IMR-90 (cell line): ENCODE data around the gene PCNX2. TPM values are rescaled to one million over a fixed set of nuclear protein-coding genes. Genes with fewer than 3 reads are reported as not detected.

Experiments used
- ATAC-seq: fragments of 200-7000 bp; cut with Tn5 transposase; 2 replicates; pipeline ENCODE4 v1.9.1; 2020; ENCODE audit warnings: low read depth, mild to moderate bottlenecking, moderate library complexity
- BruUV-seq: library from RNA; stranded (reverse); fragments of 400-500 nt; replicated peaks from 2 replicates; lab custom pipeline; 2021; lab: Mats Ljungman, UMichigan
- CTCF ChIA-PET: fragments of 300-600 bp; formaldehyde crosslinking; extraction: SDS; loops from one replicate; lab custom pipeline; 2021; ENCODE audit warnings: antibody characterized with exemption; lab: Yijun Ruan, JAX
- POLR2A ChIA-PET: fragments of 300-600 bp; sonication (Branson Sonifier 250); formaldehyde crosslinking; loops from one replicate; lab custom pipeline; 2022; ENCODE audit warnings: antibody characterized with exemption; ENCODE audit not compliant: unreplicated experiment; lab: Charles Lee
- DNase-seq: peaks from one replicate; pipeline ENCODE4 v3.0.0; 2013
- H2AFZ ChIP-seq: replicated peaks from 2 replicates; pipeline ENCODE3; 2013; ENCODE audit warnings: low read length, mild to moderate bottlenecking; ENCODE audit not compliant: poor library complexity
- H2AK5ac ChIP-seq: 2 replicates; pipeline ENCODE4 v1.6.1; 2013; ENCODE audit warnings: low read depth, low read length, inconsistent platforms
- H2AK9ac ChIP-seq: replicated peaks from 2 replicates; pipeline ENCODE3; 2013; ENCODE audit warnings: mild to moderate bottlenecking, low read depth, low read length, moderate library complexity; ENCODE audit not compliant: poor library complexity
- H2BK120ac ChIP-seq: 2 replicates; pipeline ENCODE4 v1.6.1; 2013; ENCODE audit warnings: low read depth, low read length, inconsistent platforms
- H2BK15ac ChIP-seq: 3 replicates; pipeline ENCODE4 v1.6.1; 2013; ENCODE audit warnings: low read depth, low read length, inconsistent platforms
- H2BK20ac ChIP-seq: 2 replicates; pipeline ENCODE4 v1.6.1; 2013; ENCODE audit warnings: low read depth, mild to moderate bottlenecking, inconsistent platforms, low read length, moderate library complexity
- H2BK5ac ChIP-seq: 2 replicates; pipeline ENCODE4 v1.6.1; 2013; ENCODE audit warnings: mild to moderate bottlenecking, low read depth, low read length, inconsistent platforms; ENCODE audit not compliant: poor library complexity, severe bottlenecking
- H3K14ac ChIP-seq: replicated peaks from 2 replicates; pipeline ENCODE4 v1.6.1; 2013; ENCODE audit warnings: low read depth, low read length, inconsistent platforms
- H3K18ac ChIP-seq: 2 replicates; pipeline ENCODE4 v1.6.1; 2013; ENCODE audit warnings: low read depth, low read length, control low read depth
- H3K23ac ChIP-seq: 2 replicates; pipeline ENCODE4 v1.6.1; 2013; ENCODE audit warnings: low read depth, low read length, inconsistent platforms
- H3K27ac ChIP-seq: 2 replicates; pipeline ENCODE4 v1.5.1; 2013; ENCODE audit warnings: mild to moderate bottlenecking, control low read depth, low read length; ENCODE audit not compliant: insufficient read depth
- H3K27me3 ChIP-seq: 2 replicates; pipeline ENCODE4 v1.6.1; 2013; ENCODE audit warnings: low read length; ENCODE audit not compliant: control insufficient read depth, insufficient read depth
- H3K36me3 ChIP-seq: 2 replicates; pipeline ENCODE4 v1.6.1; 2013; ENCODE audit warnings: low read length, mixed read lengths; ENCODE audit not compliant: control insufficient read depth, insufficient read depth
- H3K4ac ChIP-seq: 2 replicates; pipeline ENCODE4 v1.6.1; 2013; ENCODE audit warnings: low read depth, low read length, inconsistent platforms
- H3K4me1 ChIP-seq: 2 replicates; pipeline ENCODE4 v1.6.1; 2013; ENCODE audit warnings: low read length, mixed read lengths; ENCODE audit not compliant: control insufficient read depth, insufficient read depth
- H3K4me2 ChIP-seq: 2 replicates; pipeline ENCODE4 v1.6.1; 2013; ENCODE audit warnings: low read depth, mild to moderate bottlenecking, control low read depth, low read length, moderate library complexity
- H3K4me3 ChIP-seq: 2 replicates; pipeline ENCODE4 v1.5.1; 2013; ENCODE audit warnings: low read depth, mild to moderate bottlenecking, control low read depth, low read length, moderate library complexity; ENCODE audit not compliant: insufficient read depth
- H3K56ac ChIP-seq: 2 replicates; pipeline ENCODE4 v1.6.1; 2013; ENCODE audit warnings: low read length, inconsistent platforms; ENCODE audit not compliant: insufficient read depth; ENCODE audit errors: extremely low read depth
- H3K79me1 ChIP-seq, 2 experiments: 2 replicates each; pipeline ENCODE4 v1.6.1; 2013; ENCODE audit warnings: low read length in 2 of 2, inconsistent platforms in 1 of 2, low read depth in 1 of 2
- H3K9ac ChIP-seq: 2 replicates; pipeline ENCODE4 v1.6.1; 2013; ENCODE audit warnings: low read depth, low read length, control low read depth
- H3K9me1 ChIP-seq: 2 replicates; pipeline ENCODE4 v1.6.1; 2013; ENCODE audit warnings: low read length, inconsistent platforms; ENCODE audit not compliant: insufficient read depth
- H3K9me3 ChIP-seq: 2 replicates; pipeline ENCODE4 v1.6.1; 2013; ENCODE audit warnings: low read length; ENCODE audit not compliant: control insufficient read depth, insufficient read depth
- H4K20me1 ChIP-seq: 2 replicates; pipeline ENCODE4 v1.6.1; 2013; ENCODE audit warnings: low read length, inconsistent platforms; ENCODE audit not compliant: insufficient read depth
- H4K5ac ChIP-seq: 2 replicates; pipeline ENCODE4 v1.6.1; 2013; ENCODE audit warnings: mild to moderate bottlenecking, low read depth, low read length, control low read depth
- H4K8ac ChIP-seq, 2 experiments: 2 replicates each; pipeline ENCODE4 v1.6.1; 2013; ENCODE audit warnings: low read depth in 2 of 2, low read length in 2 of 2, control low read depth in 1 of 2, inconsistent platforms in 1 of 2
- H4K91ac ChIP-seq: 2 replicates; pipeline ENCODE4 v1.6.1; 2013; ENCODE audit warnings: low read depth, low read length, inconsistent platforms; ENCODE audit not compliant: insufficient read depth
- BHLHE40 ChIP-seq: fragments of 150-350 bp; IDR thresholded peaks from 2 replicates; pipeline ENCODE4 v1.6.1; 2016; ENCODE audit warnings: mild to moderate bottlenecking, low read depth, low read length
- CEBPB ChIP-seq: IDR thresholded peaks from 2 replicates; pipeline ENCODE4 v1.6.1; 2012; ENCODE audit warnings: low read depth, low read length, improper control_type of control experiment
- CTCF ChIP-seq: conservative IDR thresholded peaks from 2 replicates; pipeline ENCODE4 v1.5.1; 2012; ENCODE audit warnings: mild to moderate bottlenecking, low read depth, low read length, improper control_type of control experiment
- ELK1 ChIP-seq: fragments of 150-350 bp; IDR thresholded peaks from 2 replicates; pipeline ENCODE4 v1.6.1; 2016; ENCODE audit warnings: low read depth, mild to moderate bottlenecking, low read length, moderate library complexity, borderline replicate concordance
- FOS ChIP-seq: fragments of 150-350 bp; IDR thresholded peaks from 2 replicates; pipeline ENCODE4 v1.6.1; 2016; ENCODE audit warnings: low read depth, low read length
- MAFK ChIP-seq: IDR thresholded peaks from 2 replicates; pipeline ENCODE4 v1.6.1; 2012; ENCODE audit warnings: low read depth, low read length, improper control_type of control experiment
- MAZ ChIP-seq: IDR thresholded peaks from 2 replicates; pipeline ENCODE4 v1.6.1; 2012; ENCODE audit warnings: low read depth, mild to moderate bottlenecking, low read length, improper control_type of control experiment, moderate library complexity, borderline replicate concordance
- NFE2L2 ChIP-seq: fragments of 150-350 bp; IDR thresholded peaks from 2 replicates; pipeline ENCODE4 v1.6.1; 2016; ENCODE audit warnings: low read depth, mild to moderate bottlenecking, low read length
- RAD21 ChIP-seq: IDR thresholded peaks from 2 replicates; pipeline ENCODE4 v1.6.1; 2012; ENCODE audit warnings: low read length, improper control_type of control experiment
- RCOR1 ChIP-seq: IDR thresholded peaks from 2 replicates; pipeline ENCODE4 v1.6.1; 2012; ENCODE audit warnings: mild to moderate bottlenecking, low read length, improper control_type of control experiment; ENCODE audit not compliant: insufficient replicate concordance
- RFX5 ChIP-seq: IDR thresholded peaks from 2 replicates; pipeline ENCODE4 v1.8.0; 2012; ENCODE audit warnings: low read depth, mild to moderate bottlenecking, low read length, moderate library complexity
- SMC3 ChIP-seq: fragments of 150-350 bp; IDR thresholded peaks from 2 replicates; pipeline ENCODE4 v1.6.1; 2016; ENCODE audit warnings: low read depth, mild to moderate bottlenecking, antibody characterized with exemption, low read length, moderate library complexity
- USF2 ChIP-seq: fragments of 150-350 bp; IDR thresholded peaks from 2 replicates; pipeline ENCODE4 v1.6.1; 2017; ENCODE audit warnings: mild to moderate bottlenecking, antibody characterized with exemption, low read length, low read depth
- WGBS, 2 experiments: methylation state at CpG; one replicate each; pipeline versions ENCODE4 v1.1.5 to v1.1.7; 2013; ENCODE audit warnings: missing lambda C conversion rate in 2 of 2; ENCODE audit not compliant: insufficient read length in 1 of 2; ENCODE audit errors: extremely low coverage in 2 of 2; 5-methylcytosine and 5-hydroxymethylcytosine counted together
- dilution Hi-C: fragments of 300-500 bp; cut with HindIII; formaldehyde crosslinking; loops from one replicate; pipeline ENCODE4 v1.14.3; 2018; ENCODE audit warnings: low sequenced_read_pairs; ENCODE audit not compliant: unreplicated experiment
- in situ Hi-C: fragments of 300-500 bp; cut with MboI; formaldehyde crosslinking; loops from 3 replicates; pipeline ENCODE4 v1.14.3; 2019; ENCODE audit warnings: low sequenced_read_pairs, inconsistent platforms, mixed read lengths
- intact Hi-C: fragments of 100-400 bp; cut with micrococcal nuclease; formaldehyde crosslinking; loops from 2 replicates; pipeline ENCODE4 v1.10.0; 2022
- polyA plus RNA-seq, 3 experiments: library from polyadenylated mRNA; depleted of rRNA; stranded (reverse); fragments of >200 nt; gene quantifications; 2 replicates each; pipeline ENCODE4 v1.2.3, GENCODE V29; 2012; ENCODE audit warnings: low replicate concordance in 1 of 3
- total RNA-seq: library from RNA; depleted of rRNA; stranded (reverse); fragments of >200 nt; gene quantifications from 2 replicates; pipeline ENCODE4 v1.2.3, GENCODE V29; 2012

The PCNX2 gene
- total and polyA plus RNA-seq, 2 of the 4 experiments (the other 2 are of a cell fraction): 15.9 to 22.6 TPM

GRCh38 chr1:232987046-232987773, 308.3 kb downstream of the PCNX2 start:
- DNase-seq (no peak), ATAC-seq (no peak)
- H4K20me1 ChIP-seq: no peaks in the 10 kb centered on the region
- no peak overlapping the region for H4K91ac ChIP-seq
- intact Hi-C loops: no loop called here
- H3K27me3 ChIP-seq: no peaks in the 10 kb centered on the region
- TF ChIP-seq MAZ (no peak), SMC3 (no peak), NFE2L2 (no peak), MAFK (no peak), BHLHE40 (no peak), USF2 (no peak), FOS (no peak), RCOR1 (no peak), CTCF (no peak), CEBPB (no peak), ELK1 (no peak), RAD21 (no peak), RFX5 (no peak)
- H2AK9ac ChIP-seq: no peak overlapping the region
- WGBS, 2 experiments: 100% methylated on average over 1 of the region's 11 CpGs; no CpG with 5 or more reads in 1 of the 2 experiments
- no peak overlapping the region for H2AFZ ChIP-seq
- H3K56ac ChIP-seq: no peak overlapping the region
- H3K9me3 ChIP-seq: no peaks in the 10 kb centered on the region
- no peak overlapping the region for H3K4ac ChIP-seq
- H2AK5ac ChIP-seq: peak overlapping the region; percentile 13; the same call in 1 of the 2 replicates
- no peak overlapping the region for H4K5ac ChIP-seq
- in situ Hi-C loops: no loop called here
- no peak overlapping the region for H2BK120ac ChIP-seq
- no peak overlapping the region for H3K4me2 ChIP-seq
- peaks cover 7% of the 10 kb centered on the region for H3K9me1 ChIP-seq
- peaks cover 9% of the 10 kb centered on the region for H3K4me1 ChIP-seq
- CTCF ChIA-PET: no interaction called here
- no peak overlapping the region for H3K9ac ChIP-seq
- no peak overlapping the region for H3K23ac ChIP-seq
- no peak overlapping the region for H2BK20ac ChIP-seq
- peaks cover 19% of the 10 kb centered on the region; the same call in 1 of the 2 replicates for H3K36me3 ChIP-seq
- no peak overlapping the region for H3K27ac ChIP-seq
- no peak overlapping the region for H2BK15ac ChIP-seq
- H2BK5ac ChIP-seq: no peak overlapping the region
- dilution Hi-C loops: no loop called here
- H4K8ac ChIP-seq: no peak overlapping the region
- POLR2A ChIA-PET: interaction anchor here (0.6 kb wide), 2 partner anchors 27 to 29 kb away, joined by 3 to 4 read pairs; no protein-coding TSS in a partner anchor
- H3K79me1 ChIP-seq: no peaks in the 10 kb centered on the region
- 0 out of 2 replicates have a peak overlapping the region, but pooled peaks have one; percentile 4 for H3K18ac ChIP-seq
- H3K4me3 ChIP-seq: no peak overlapping the region
- BruUV-seq: no TSS peak
- 0 out of 2 replicates have a peak overlapping the region, but pooled peaks have one; percentile 17 for H3K14ac ChIP-seq
